ENCODE measurements around the gene ACOT9.
"Not testable (repeated sequence)": the region's sequence is repeated elsewhere in the genome, so short reads cannot be mapped to it uniquely, and the experiment has no call there.

ACOT9 gene

GRCh38 chrX:23749129-23749528, 6.1 kb upstream of the ACOT9 start:
- Histone ChIP-seq H3K27ac (no peak overlapping the region), H3K36me3 (no peaks in the 10 kb centered on the region), H3K9me3 (no peaks in the 10 kb centered on the region), H3K4me3 (no peak overlapping the region), H3K27me3 (no peaks in the 10 kb centered on the region), H3K4me1 (peaks cover 0 to 6% (median 2%) of the 10 kb centered on the region in 4 donors)
- no peak for DNase-seq
- no peak for TF ChIP-seq CTCF (IDR thresholded peaks at IDR 0.05)
- intact Hi-C loops (cut with DNase I; ENCODE audit: low total_unique reads): no loop called here

- Histone ChIP-seq H3K27ac (no peak overlapping the region), H3K27me3 (no peaks in the 10 kb centered on the region), H3K9me3 (no peaks in the 10 kb centered on the region), H3K4me1 (peaks cover 0 to 8% (median 0%) of the 10 kb centered on the region in 4 donors), H3K4me3 (no peak overlapping the region), H3K36me3 (no peaks in the 10 kb centered on the region)
- DNase-seq: no peak
- intact Hi-C loops (cut with DNase I; ENCODE audit: low total_unique reads): no loop called here
- no peak for TF ChIP-seq CTCF (IDR thresholded peaks at IDR 0.05)
These were observed 2.7 kb upstream of the ACOT9 start for GRCh38 chrX:23745786-23746185.

- Histone ChIP-seq H3K4me3 (peak overlapping the region; percentile 69 to 84), H3K27ac (peak overlapping the region; percentile 85 to 93)
- DNase-seq; H3K4me1 ChIP-seq; intact Hi-C loops (cut with DNase I; ENCODE audit: low total_unique reads); H3K27me3 ChIP-seq; H3K36me3 ChIP-seq; H3K9me3 ChIP-seq: not testable (repeated sequence)
These were observed 521 bp upstream of the ACOT9 start for GRCh38 chrX:23743623-23743971.

GRCh38 chrX:23742174-23742696, 841 bp downstream of the ACOT9 start:
- no peaks in the 10 kb centered on the region for H3K9me3 ChIP-seq
- peak overlapping the region; percentile 85 to 93 for H3K27ac ChIP-seq
- H3K36me3 ChIP-seq: no peaks in the 10 kb centered on the region
- peak overlapping the region; percentile 69 to 84 for H3K4me3 ChIP-seq
- H3K27me3 ChIP-seq: no peaks in the 10 kb centered on the region
- H3K4me1 ChIP-seq: peaks cover 0 to 8% (median 0%) of the 10 kb centered on the region in 4 donors
- intact Hi-C loops (cut with DNase I; ENCODE audit: low total_unique reads): no loop called here
- TF ChIP-seq CTCF (IDR thresholded peaks at IDR 0.05): no peak
- DNase-seq: peak; percentile 28 to 69

- no peak overlapping the region for H3K4me3 ChIP-seq
- no peak for TF ChIP-seq CTCF (IDR thresholded peaks at IDR 0.05)
- intact Hi-C loops (cut with DNase I; ENCODE audit: low total_unique reads): no loop called here
These were observed 5.7 kb downstream of the ACOT9 start for GRCh38 chrX:23737413-23737812.

GRCh38 chrX:23736030-23736429, 7.0 kb downstream of the ACOT9 start:
- DNase-seq: no peak
- no peaks in the 10 kb centered on the region for H3K27me3 ChIP-seq
- intact Hi-C loops (cut with DNase I; ENCODE audit: low total_unique reads): no loop called here
- H3K27ac ChIP-seq: no peak overlapping the region
- H3K4me1 ChIP-seq: peaks cover 0 to 2% (median 0%) of the 10 kb centered on the region in 4 donors
- no peaks in the 10 kb centered on the region for H3K9me3 ChIP-seq
- peaks cover 0 to under 1% (median 0%) of the 10 kb centered on the region in 3 donors for H3K36me3 ChIP-seq
- no peak overlapping the region for H3K4me3 ChIP-seq
- TF ChIP-seq CTCF (IDR thresholded peaks at IDR 0.05): no peak

More at GRCh38 chrX:23737413-23737812, 5.7 kb downstream of the ACOT9 start:
- Histone ChIP-seq H3K36me3 (no peaks in the 10 kb centered on the region), H3K27ac (no peak overlapping the region), H3K27me3 (no peaks in the 10 kb centered on the region), H3K9me3 (no peaks in the 10 kb centered on the region), H3K4me1 (peaks cover 0 to 8% (median 1%) of the 10 kb centered on the region in 4 donors)
- DNase-seq: no peak

All from tibial artery (tissue), 4 donors.